ENCODE measurements around the gene LIN37.

GRCh38 chr19:35753634-35754369 lies 5.4 kb downstream of the LIN37 start:
- TF ChIP-seq, protein P1, sequence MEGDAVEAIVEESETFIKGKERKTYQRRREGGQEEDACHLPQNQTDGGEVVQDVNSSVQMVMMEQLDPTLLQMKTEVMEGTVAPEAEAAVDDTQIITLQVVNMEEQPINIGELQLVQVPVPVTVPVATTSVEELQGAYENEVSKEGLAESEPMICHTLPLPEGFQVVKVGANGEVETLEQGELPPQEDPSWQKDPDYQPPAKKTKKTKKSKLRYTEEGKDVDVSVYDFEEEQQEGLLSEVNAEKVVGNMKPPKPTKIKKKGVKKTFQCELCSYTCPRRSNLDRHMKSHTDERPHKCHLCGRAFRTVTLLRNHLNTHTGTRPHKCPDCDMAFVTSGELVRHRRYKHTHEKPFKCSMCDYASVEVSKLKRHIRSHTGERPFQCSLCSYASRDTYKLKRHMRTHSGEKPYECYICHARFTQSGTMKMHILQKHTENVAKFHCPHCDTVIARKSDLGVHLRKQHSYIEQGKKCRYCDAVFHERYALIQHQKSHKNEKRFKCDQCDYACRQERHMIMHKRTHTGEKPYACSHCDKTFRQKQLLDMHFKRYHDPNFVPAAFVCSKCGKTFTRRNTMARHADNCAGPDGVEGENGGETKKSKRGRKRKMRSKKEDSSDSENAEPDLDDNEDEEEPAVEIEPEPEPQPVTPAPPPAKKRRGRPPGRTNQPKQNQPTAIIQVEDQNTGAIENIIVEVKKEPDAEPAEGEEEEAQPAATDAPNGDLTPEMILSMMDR (IDR thresholded peaks at IDR 0.05): no peak
- no peak for TF ChIP-seq POLR2A (IDR thresholded peaks at IDR 0.05)

Data from testis (tissue), 2 donors.